GM12878 (cell line): Measurements from ENCODE around the gene DNAJB5. TPM values are rescaled to one million over a fixed set of nuclear protein-coding genes. Genes with fewer than 3 reads are reported as not detected.

ENCODE experiments used
- ATAC-seq: fragments of 200-7000 bp; cut with Tn5 transposase; 3 replicates; pipeline ENCODE4 v1.9.1; 2020; ENCODE audit warnings: mild to moderate bottlenecking, moderate library complexity
- BruUV-seq: library from RNA; stranded (reverse); fragments of 400-500 nt; replicated peaks from 2 replicates; lab custom pipeline; 2021; lab: Mats Ljungman, UMichigan
- CTCF ChIA-PET: fragments of 300-600 bp; sonication (Branson Sonifier 250); formaldehyde crosslinking; extraction: SDS; loops from one replicate; lab custom pipeline; 2021; ENCODE audit warnings: inconsistent platforms; lab: Yijun Ruan, JAX
- POLR2A ChIA-PET: fragments of 350-600 bp; formaldehyde crosslinking; extraction: SDS; loops from one replicate; lab custom pipeline; 2021; ENCODE audit warnings: inconsistent platforms; lab: Charles Lee
- RAD21 ChIA-PET: fragments of 300-600 bp; sonication (Branson Sonifier 250); formaldehyde crosslinking; loops from one replicate; lab custom pipeline; 2023; ENCODE audit warnings: antibody characterized with exemption; ENCODE audit not compliant: unreplicated experiment; lab: Charles Lee
- SMC1A ChIA-PET: fragments of 300-600 bp; sonication (Branson Sonifier 250); formaldehyde crosslinking; loops from one replicate; lab custom pipeline; 2023; ENCODE audit not compliant: unreplicated experiment, uncharacterized antibody; lab: Charles Lee
- DNase-seq: peaks from one replicate; pipeline ENCODE4 v3.0.0-alpha.2; 2011; ENCODE audit warnings: low read depth, low spot score
- FAIRE-seq: peaks from 3 replicates; lab custom pipeline; 2011; peaks lifted over from hg19 to GRCh38; lab: Jason Lieb, UNC
- H2AFZ ChIP-seq: 2 replicates; pipeline ENCODE4 v1.6.0; 2011; ENCODE audit warnings: low read depth, low read length, control low read depth; ENCODE audit not compliant: control insufficient read depth
- H3K27ac ChIP-seq: 2 replicates; pipeline ENCODE4 v1.5.1; 2011; ENCODE audit warnings: control low read depth; ENCODE audit not compliant: control insufficient read depth, insufficient read depth
- H3K27me3 ChIP-seq, 2 experiments: replicated peaks in 1 of 2; 2 replicates each; pipeline versions ENCODE4 v1.6.0 to v1.6.1; 2011; ENCODE audit warnings: low read length in 1 of 2; ENCODE audit not compliant: control insufficient read depth in 2 of 2, insufficient read depth in 2 of 2
- H3K36me3 ChIP-seq, 2 experiments: 2 replicates each; pipeline ENCODE4 v1.5.1; 2011; ENCODE audit warnings: low read length in 1 of 2; ENCODE audit not compliant: control insufficient read depth in 2 of 2, insufficient read depth in 2 of 2
- H3K4me1 ChIP-seq: 2 replicates; pipeline ENCODE4 v1.6.1; 2011; ENCODE audit warnings: mild to moderate bottlenecking, low read length, moderate library complexity, mixed read lengths; ENCODE audit not compliant: control insufficient read depth, insufficient read depth
- H3K4me2 ChIP-seq: 2 replicates; pipeline ENCODE4 v1.6.0; 2011; ENCODE audit warnings: control low read depth; ENCODE audit not compliant: control insufficient read depth, insufficient read depth
- H3K4me3 ChIP-seq: fragments of 200-600 bp; sonication (generic); 2 replicates; pipeline ENCODE4 v1.5.1; 2016
- H3K79me2 ChIP-seq: 2 replicates; pipeline ENCODE4 v1.6.0; 2011; ENCODE audit warnings: low read length; ENCODE audit not compliant: control insufficient read depth, insufficient read depth
- H3K9ac ChIP-seq: 2 replicates; pipeline ENCODE4 v1.8.0; 2011; ENCODE audit warnings: low read length, control low read depth, mixed read lengths; ENCODE audit not compliant: control insufficient read depth, insufficient read depth
- H3K9me3 ChIP-seq: replicated peaks from 3 replicates; pipeline ENCODE4 v1.5.1; 2011; ENCODE audit warnings: mild to moderate bottlenecking, low read length; ENCODE audit not compliant: control insufficient read depth, insufficient read depth
- H4K20me1 ChIP-seq: 2 replicates; pipeline ENCODE4 v1.6.0; 2011; ENCODE audit not compliant: control insufficient read depth, insufficient read depth
- KDM1A ChIP-seq: fragments of 200-600 bp; sonication (generic); IDR thresholded peaks from 2 replicates; pipeline ENCODE4 v1.6.1; 2016; ENCODE audit warnings: borderline replicate concordance
- MTA3 ChIP-seq: IDR thresholded peaks from 2 replicates; pipeline ENCODE4 v1.6.1; 2012; ENCODE audit warnings: low read length, inconsistent platforms, borderline replicate concordance
- NFXL1 ChIP-seq: fragments of 450-650 bp; IDR thresholded peaks from 2 replicates; pipeline ENCODE4 v1.6.1; 2017; ENCODE audit warnings: antibody characterized with exemption, mild to moderate bottlenecking, borderline replicate concordance
- PAX5 ChIP-seq: IDR thresholded peaks from 2 replicates; pipeline ENCODE4 v1.6.1; 2011; ENCODE audit warnings: low read depth, low read length, borderline replicate concordance
- PKNOX1 ChIP-seq: fragments of 450-650 bp; IDR thresholded peaks from 2 replicates; pipeline ENCODE4 v1.6.1; 2016; ENCODE audit warnings: mild to moderate bottlenecking
- TCF3 ChIP-seq: IDR thresholded peaks from 2 replicates; pipeline ENCODE4 v1.6.1; 2012; ENCODE audit warnings: low read depth, mild to moderate bottlenecking, low read length, borderline replicate concordance; ENCODE audit not compliant: insufficient read depth
- ZBTB33 ChIP-seq: fragments of 450-650 bp; IDR thresholded peaks from 2 replicates; pipeline ENCODE4 v1.6.1; 2017; ENCODE audit warnings: mild to moderate bottlenecking
- WGBS: methylation state at CpG from one replicate; pipeline ENCODE4 v1.1.6; 2016; ENCODE audit warnings: low lambda C conversion rate; ENCODE audit not compliant: insufficient replicate concordance, insufficient coverage; ENCODE audit errors: missing lambda C conversion rate; 5-methylcytosine and 5-hydroxymethylcytosine counted together
- in situ Hi-C: fragments of 300-500 bp; cut with MboI; formaldehyde crosslinking; loops from 9 replicates; pipeline ENCODE4 v1.14.3; 2018; ENCODE audit warnings: mixed read lengths
- intact Hi-C: fragments of 100-400 bp; cut with micrococcal nuclease; formaldehyde crosslinking; loops from one replicate; pipeline ENCODE4 v1.14.2; 2022; ENCODE audit not compliant: unreplicated experiment
- polyA plus RNA-seq, 11 experiments: library from polyadenylated mRNA; depleted of rRNA in 4 of 11; unstranded in 6 of 11; stranded (reverse) in 5 of 11; fragments of >200 nt; fragmentation: Nextera tagmentation in 4 of 11; fragmentation: Illumina TruSeq in 1 of 11; extraction: Ambion mirVana in 4 of 11; extraction: Trizol in 1 of 11; gene quantifications; 1 replicate in 1 of 11; 2 replicates in 10 of 11; pipeline versions ENCODE4 v1.2.1 to v1.2.3, GENCODE V29; 2011 to 2016; ENCODE audit warnings: inconsistent platforms in 2 of 11, missing spikeins in 2 of 11, low read depth in 1 of 11
- total RNA-seq, 4 experiments: library from RNA; depleted of rRNA in 3 of 4; stranded (reverse); fragments of >200 nt in 3 of 4; fragmentation: Illumina TruSeq in 1 of 4; extraction: Trizol in 1 of 4; gene quantifications; 2 replicates each; pipeline versions ENCODE4 v1.2.1 to v1.2.3, GENCODE V29; 2013 to 2021

DNAJB5 gene
- total and polyA plus RNA-seq, 10 of the 15 experiments (the other 5 are each of a cell fraction or from before 2014, with no cell fraction given) = 0.92 to 13.3 (median 6.8) TPM

DNA sequence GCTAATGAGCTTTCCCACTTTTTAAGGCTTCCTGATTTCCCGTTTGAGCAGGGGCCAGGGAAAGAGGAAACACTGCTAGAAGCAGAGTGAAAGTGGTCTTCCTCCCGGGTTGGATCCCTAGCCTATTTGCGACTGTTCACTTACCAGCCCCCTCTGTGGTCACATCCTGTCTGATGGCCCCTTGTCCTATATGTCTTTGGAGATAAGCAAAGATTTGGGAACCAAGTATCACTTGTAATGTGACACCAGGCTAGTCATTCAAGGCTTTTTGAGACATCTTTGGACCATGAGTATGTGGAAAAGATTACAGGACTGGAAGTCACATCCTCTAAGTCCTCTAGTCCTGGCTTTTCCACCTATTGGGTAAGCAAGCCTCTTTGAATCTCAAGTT lies 6.1 kb downstream of the DNAJB5 start:
- no peak overlapping the region for H3K4me2 ChIP-seq
- in situ Hi-C loops = no loop called here
- H3K27me3 ChIP-seq = no peaks in the 10 kb centered on the region
- no peak for TF ChIP-seq PKNOX1
- no peak for TF ChIP-seq PAX5
- no peak for TF ChIP-seq ZBTB33
- TF ChIP-seq NFXL1 = no peak
- no peak for TF ChIP-seq KDM1A
- TF ChIP-seq MTA3 = no peak
- no peak for TF ChIP-seq TCF3
- RAD21 ChIA-PET = interaction anchor here (1.0 to 2.7 kb wide), 2 partner anchors 96 to 101 kb away, joined by 3 to 14 read pairs; no protein-coding TSS in a partner anchor
- no peaks in the 10 kb centered on the region for H4K20me1 ChIP-seq
- SMC1A ChIA-PET = interaction anchor here (1.1 to 2.6 kb wide), 4 partner anchors 11 to 96 kb away, joined by 3 to 20 read pairs (median 8); no protein-coding TSS in a partner anchor
- FAIRE-seq (no peak), ATAC-seq (no peak), DNase-seq (no peak)
- H2AFZ ChIP-seq = no peak overlapping the region
- H3K4me3 ChIP-seq = no peak overlapping the region
- 0 out of 4 replicates have a peak, but pooled peaks cover 0 to 2% of the 10 kb centered on the region in 2 experiments for H3K36me3 ChIP-seq
- POLR2A ChIA-PET = interaction anchor here (3.6 kb wide), 1 partner anchor 76 kb away, joined by 18 read pairs; the partner anchor contains the start of gene VCP
- no TSS peak for BruUV-seq
- no peaks in the 10 kb centered on the region for H3K79me2 ChIP-seq
- CTCF ChIA-PET = interaction anchor here (0.7 to 7.4 kb wide), 5 partner anchors 11 to 98 kb away, joined by 3 to 63 read pairs (median 26); a partner anchor contains a TSS
- H3K9ac ChIP-seq = no peak overlapping the region
- H3K27ac ChIP-seq = no peak overlapping the region
- 84% methylated on average over 3 of the region's 3 CpGs for WGBS
- intact Hi-C loops = no loop called here
- H3K9me3 ChIP-seq = no peaks in the 10 kb centered on the region
- H3K4me1 ChIP-seq = peaks cover 29% of the 10 kb centered on the region
